Measurements from ENCODE around the gene RAPGEF3. TPM values are rescaled to one million over a fixed set of nuclear protein-coding genes. Genes with fewer than 3 reads are reported as not detected.

Gene RAPGEF3
- total and polyA plus RNA-seq, 9 of the 15 experiments (the other 6 are each of a cell fraction or from before 2014, with no cell fraction given), result 0.03 to 0.78 (median 0.37) TPM; not detected in 1

DNA sequence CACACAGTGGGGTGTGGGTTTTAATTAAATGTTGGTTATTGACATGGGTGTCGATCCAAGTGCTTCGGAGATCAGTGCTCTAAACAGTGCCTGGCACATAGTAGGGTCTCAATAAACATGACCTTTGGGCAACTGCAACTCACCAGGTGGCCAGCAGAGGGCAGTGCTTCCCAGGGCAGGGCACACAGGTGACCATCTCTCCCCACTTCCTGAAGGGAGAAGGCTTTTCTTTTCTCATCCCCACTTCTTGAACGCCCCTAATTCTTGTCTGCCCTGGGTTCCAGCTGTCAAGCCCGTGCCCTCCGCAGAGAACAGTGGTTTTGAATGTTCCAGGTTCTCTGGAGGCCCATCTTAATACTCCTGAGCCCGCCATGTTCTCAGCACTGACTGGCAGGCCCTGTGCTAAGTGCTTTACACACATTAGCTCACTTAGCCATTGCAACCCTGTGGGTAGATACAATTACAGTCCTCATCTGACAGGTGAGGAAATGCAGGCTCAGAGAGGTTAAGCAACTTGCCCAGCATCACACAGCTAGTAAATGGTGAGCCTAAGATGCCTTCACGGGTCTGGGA lies 16.3 kb downstream of the RAPGEF3 start (continued):
- TF ChIP-seq, protein P1, sequence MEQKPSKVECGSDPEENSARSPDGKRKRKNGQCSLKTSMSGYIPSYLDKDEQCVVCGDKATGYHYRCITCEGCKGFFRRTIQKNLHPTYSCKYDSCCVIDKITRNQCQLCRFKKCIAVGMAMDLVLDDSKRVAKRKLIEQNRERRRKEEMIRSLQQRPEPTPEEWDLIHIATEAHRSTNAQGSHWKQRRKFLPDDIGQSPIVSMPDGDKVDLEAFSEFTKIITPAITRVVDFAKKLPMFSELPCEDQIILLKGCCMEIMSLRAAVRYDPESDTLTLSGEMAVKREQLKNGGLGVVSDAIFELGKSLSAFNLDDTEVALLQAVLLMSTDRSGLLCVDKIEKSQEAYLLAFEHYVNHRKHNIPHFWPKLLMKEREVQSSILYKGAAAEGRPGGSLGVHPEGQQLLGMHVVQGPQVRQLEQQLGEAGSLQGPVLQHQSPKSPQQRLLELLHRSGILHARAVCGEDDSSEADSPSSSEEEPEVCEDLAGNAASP (IDR thresholded peaks at IDR 0.05), result no peak
- no peak for TF ChIP-seq POLR2G (IDR thresholded peaks at IDR 0.05; ENCODE audit: low read depth, low read length)
- no peak for TF ChIP-seq SAP30 (IDR thresholded peaks at IDR 0.05; ENCODE audit: borderline replicate concordance, insufficient read depth, low read depth, low read length, poor library complexity, severe bottlenecking)
- TF ChIP-seq ETV6 (IDR thresholded peaks at IDR 0.05; ENCODE audit: borderline replicate concordance in 1 of 2, low read depth in 2 of 2, low read length in 1 of 2), result no peak
- no peak for TF ChIP-seq ETV6 (CRISPR knock-in tag; IDR thresholded peaks at IDR 0.05; ENCODE audit: borderline replicate concordance)
- TF ChIP-seq RBFOX2 (IDR thresholded peaks at IDR 0.05; ENCODE audit: low read depth, low read length), result no peak
- no peak for TF ChIP-seq SRSF9 (IDR thresholded peaks at IDR 0.05; ENCODE audit: borderline replicate concordance, low read depth, low read length)
- TF ChIP-seq MEF2D (tag; conservative IDR thresholded peaks at IDR 0.05; ENCODE audit: low read depth), result no peak
- TF ChIP-seq TCF7 (IDR thresholded peaks at IDR 0.05; ENCODE audit: borderline replicate concordance), result no peak
- no peak for TF ChIP-seq CAMTA2 (CRISPR knock-in tag; conservative IDR thresholded peaks at IDR 0.05)
- TF ChIP-seq, protein P2, sequence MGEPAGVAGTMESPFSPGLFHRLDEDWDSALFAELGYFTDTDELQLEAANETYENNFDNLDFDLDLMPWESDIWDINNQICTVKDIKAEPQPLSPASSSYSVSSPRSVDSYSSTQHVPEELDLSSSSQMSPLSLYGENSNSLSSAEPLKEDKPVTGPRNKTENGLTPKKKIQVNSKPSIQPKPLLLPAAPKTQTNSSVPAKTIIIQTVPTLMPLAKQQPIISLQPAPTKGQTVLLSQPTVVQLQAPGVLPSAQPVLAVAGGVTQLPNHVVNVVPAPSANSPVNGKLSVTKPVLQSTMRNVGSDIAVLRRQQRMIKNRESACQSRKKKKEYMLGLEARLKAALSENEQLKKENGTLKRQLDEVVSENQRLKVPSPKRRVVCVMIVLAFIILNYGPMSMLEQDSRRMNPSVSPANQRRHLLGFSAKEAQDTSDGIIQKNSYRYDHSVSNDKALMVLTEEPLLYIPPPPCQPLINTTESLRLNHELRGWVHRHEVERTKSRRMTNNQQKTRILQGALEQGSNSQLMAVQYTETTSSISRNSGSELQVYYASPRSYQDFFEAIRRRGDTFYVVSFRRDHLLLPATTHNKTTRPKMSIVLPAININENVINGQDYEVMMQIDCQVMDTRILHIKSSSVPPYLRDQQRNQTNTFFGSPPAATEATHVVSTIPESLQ (CRISPR knock-in tag; IDR thresholded peaks at IDR 0.05), result no peak
- TF ChIP-seq ETV5 (CRISPR knock-in tag; IDR thresholded peaks at IDR 0.05; ENCODE audit: low read depth), result 0 out of 2 replicates have a peak, but pooled peaks have one; percentile 51
- TF ChIP-seq ZFX (CRISPR knock-in tag; IDR thresholded peaks at IDR 0.05), result no peak
- TF ChIP-seq SRSF3 (IDR thresholded peaks at IDR 0.05; ENCODE audit: insufficient read depth, low read length), result no peak
- TF ChIP-seq SP1 (CRISPR knock-in tag; IDR thresholded peaks at IDR 0.05), result no peak
- TF ChIP-seq ARID2 (IDR thresholded peaks at IDR 0.05), result peak; percentile 76; the same call in 1 of the 2 replicates
- TF ChIP-seq, protein P3, sequence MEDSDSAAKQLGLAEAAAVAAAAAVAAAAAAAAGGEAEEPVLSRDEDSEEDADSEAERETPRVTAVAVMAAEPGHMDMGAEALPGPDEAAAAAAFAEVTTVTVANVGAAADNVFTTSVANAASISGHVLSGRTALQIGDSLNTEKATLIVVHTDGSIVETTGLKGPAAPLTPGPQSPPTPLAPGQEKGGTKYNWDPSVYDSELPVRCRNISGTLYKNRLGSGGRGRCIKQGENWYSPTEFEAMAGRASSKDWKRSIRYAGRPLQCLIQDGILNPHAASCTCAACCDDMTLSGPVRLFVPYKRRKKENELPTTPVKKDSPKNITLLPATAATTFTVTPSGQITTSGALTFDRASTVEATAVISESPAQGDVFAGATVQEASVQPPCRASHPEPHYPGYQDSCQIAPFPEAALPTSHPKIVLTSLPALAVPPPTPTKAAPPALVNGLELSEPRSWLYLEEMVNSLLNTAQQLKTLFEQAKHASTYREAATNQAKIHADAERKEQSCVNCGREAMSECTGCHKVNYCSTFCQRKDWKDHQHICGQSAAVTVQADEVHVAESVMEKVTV (CRISPR knock-in tag; IDR thresholded peaks at IDR 0.05), result peak; percentile 92
- no peak for TF ChIP-seq MTA2 (IDR thresholded peaks at IDR 0.05; ENCODE audit: low read depth)
- TF ChIP-seq MYC (IDR thresholded peaks at IDR 0.05; ENCODE audit: low read depth, low read length), result no peak
- no peak for TF ChIP-seq MYC (CRISPR knock-in tag; IDR thresholded peaks at IDR 0.05; ENCODE audit: borderline replicate concordance, low read depth)
- no peak for TF ChIP-seq HCFC1 (IDR thresholded peaks at IDR 0.05; ENCODE audit: low read depth, low read length)
- TF ChIP-seq ZNF707 (CRISPR knock-in tag; conservative IDR thresholded peaks at IDR 0.05), result no peak
- TF ChIP-seq ZNF695 (CRISPR knock-in tag; IDR thresholded peaks at IDR 0.05), result no peak
- TF ChIP-seq MEIS2 (IDR thresholded peaks at IDR 0.05; ENCODE audit: partially characterized antibody), result no peak
- no peak for TF ChIP-seq ZNF347 (CRISPR knock-in tag; IDR thresholded peaks at IDR 0.05; ENCODE audit: low read depth)
